Measurements from ENCODE around the gene COX8C.

- TF ChIP-seq CTCF (IDR thresholded peaks at IDR 0.05) (no peak), EP300 (IDR thresholded peaks at IDR 0.05; ENCODE audit: borderline replicate concordance in 1 of 2, low read depth in 1 of 2, low read length in 1 of 2) (no peak), YY1 (IDR thresholded peaks at IDR 0.05; ENCODE audit: low read depth) (no peak), IRF3 (IDR thresholded peaks at IDR 0.05; ENCODE audit: low read depth, low read length) (no peak), MAX (IDR thresholded peaks at IDR 0.05; ENCODE audit: low read depth) (no peak), POLR2AphosphoS5 (IDR thresholded peaks at IDR 0.05; ENCODE audit: low read depth, low read length) (no peak)
Measured at GRCh38 chr14:93302688-93303581, 44.0 kb upstream of the COX8C start.
